Measurements from ENCODE around the gene KCNT1. TPM values are rescaled to one million over a fixed set of nuclear protein-coding genes. Genes with fewer than 3 reads are reported as not detected.
"Not testable (repeated sequence)": the region's sequence is repeated elsewhere in the genome, so short reads cannot be mapped to it uniquely, and the experiment has no call there.

Gene KCNT1
- total RNA-seq = 0.39 TPM

GRCh38 chr9:135701959-135702721 lies at the start of gene KCNT1:
TSS of gene KCNT1 (plus strand) at chr9:135702185. CDS start at chr9:135702259, 74 bp downstream.
- no peak for DNase-seq

GRCh38 chr9:135655317-135655716 lies 46.7 kb upstream of the KCNT1 start:
- DNase-seq = no peak

- no peak for DNase-seq
Measured at GRCh38 chr9:135657416-135657815, 44.6 kb upstream of the KCNT1 start.

GRCh38 chr9:135659252-135659651 lies 42.7 kb upstream of the KCNT1 start:
- DNase-seq = no peak

GRCh38 chr9:135660407-135660806 lies 41.6 kb upstream of the KCNT1 start:
- DNase-seq = no peak

- no peak for DNase-seq
Measured at GRCh38 chr9:135661816-135662560, 40.0 kb upstream of the KCNT1 start.

GRCh38 chr9:135662758-135663450 lies 39.1 kb upstream of the KCNT1 start, which contains the start of gene LCN9:
TSS of gene LCN9 (plus strand) at chr9:135663309. CDS start at chr9:135663322, 13 bp downstream.
- DNase-seq = no peak

GRCh38 chr9:135663451-135663770 lies 38.6 kb upstream of the KCNT1 start:
- DNase-seq = no peak

- no peak for DNase-seq
Measured at GRCh38 chr9:135663857-135664256, 38.1 kb upstream of the KCNT1 start.

- no peak for DNase-seq
Measured at GRCh38 chr9:135664266-135664665, 37.7 kb upstream of the KCNT1 start.

GRCh38 chr9:135664801-135665794 lies 36.9 kb upstream of the KCNT1 start:
- no peak for DNase-seq

GRCh38 chr9:135665795-135666189 lies 36.2 kb upstream of the KCNT1 start:
- DNase-seq = no peak

GRCh38 chr9:135666534-135667462 lies 35.2 kb upstream of the KCNT1 start:
- no peak for DNase-seq

- no peak for DNase-seq
Measured at GRCh38 chr9:135667463-135668001, 34.5 kb upstream of the KCNT1 start.

GRCh38 chr9:135669018-135669417 lies 33.0 kb upstream of the KCNT1 start:
- not testable (repeated sequence) for DNase-seq

- no peak for DNase-seq
Measured at GRCh38 chr9:135669616-135670285, 32.2 kb upstream of the KCNT1 start.

GRCh38 chr9:135670721-135671590 lies 31.0 kb upstream of the KCNT1 start:
- DNase-seq = no peak

- DNase-seq = no peak
Measured at GRCh38 chr9:135671591-135672041, 30.4 kb upstream of the KCNT1 start.

GRCh38 chr9:135672786-135673185 lies 29.2 kb upstream of the KCNT1 start:
- not testable (repeated sequence) for DNase-seq
